ENCODE results near the gene NR2F2. TPM values are rescaled to one million over a fixed set of nuclear protein-coding genes. Genes with fewer than 3 reads are reported as not detected.
A peak's percentile ranks its signal among the peaks of the same experiment; 100 is the strongest.

NR2F2 gene
- total RNA-seq (not detected), polyA plus RNA-seq (not detected), total RNA-seq (0 to 0.26 (median 0) reads per million in 6 experiments)

GRCh38 chr15:96330450-96331143, at the start of gene NR2F2:
Gene NR2F2 (plus strand): TSS chr15:96330700. CDS start chr15:96332106, 1,406 bp downstream.
- peaks cover 13 to 44% (median 29%) of the 10 kb centered on the region in 4 donors for H3K4me1 Mint-ChIP-seq
- H3K9me3 Mint-ChIP-seq: peaks cover 0 to 33% (median 8%) of the 10 kb centered on the region in 9 donors
- peaks cover 0 to 22% (median 8%) of the 10 kb centered on the region in 3 donors for H3K36me3 Mint-ChIP-seq
- H3K27me3 Mint-ChIP-seq: peaks cover 45 to 90% (median 70%) of the 10 kb centered on the region in 5 donors
- ATAC-seq: peak; percentile 33 to 70
- POLR2A ChIA-PET: no interaction called here
- peak in 2 of 10 donors; percentile 13 to 16 for DNase-seq
- H3K27ac Mint-ChIP-seq: peak within 1 kb of the TSS in 1 of 10 donors; percentile 20
- peak within 1 kb of the TSS; percentile 78 to 95 (median 84) for H3K4me3 Mint-ChIP-seq

GRCh38 chr15:96285305-96285704, 45.2 kb upstream of the NR2F2 start:
- Mint-ChIP-seq H3K36me3 (peaks cover 0 to 5% (median 0%) of the 10 kb centered on the region in 3 donors), H3K27me3 (peaks cover 4 to 47% (median 16%) of the 10 kb centered on the region in 5 donors), H3K9me3 (peaks cover 0 to 20% (median 4%) of the 10 kb centered on the region in 9 donors), H3K4me1 (no peaks in the 10 kb centered on the region), H3K4me3 (no peak overlapping the region), H3K27ac (no peak overlapping the region)
- no peak for ATAC-seq
- POLR2A ChIA-PET: no interaction called here
- DNase-seq: no peak

GRCh38 chr15:96285729-96286254, 44.7 kb upstream of the NR2F2 start:
- Mint-ChIP-seq H3K27me3 (peaks cover 6 to 52% (median 20%) of the 10 kb centered on the region in 5 donors), H3K9me3 (peaks cover 0 to 20% (median 4%) of the 10 kb centered on the region in 9 donors), H3K27ac (no peak overlapping the region), H3K4me3 (no peak overlapping the region), H3K36me3 (peaks cover 0 to 5% (median 0%) of the 10 kb centered on the region in 3 donors), H3K4me1 (no peaks in the 10 kb centered on the region)
- no peak for DNase-seq
- POLR2A ChIA-PET: no interaction called here
- no peak for ATAC-seq

- no peaks in the 10 kb centered on the region for H3K4me1 Mint-ChIP-seq
- POLR2A ChIA-PET: no interaction called here
- H3K4me3 Mint-ChIP-seq: no peak overlapping the region
- H3K36me3 Mint-ChIP-seq: no peaks in the 10 kb centered on the region
- ATAC-seq (no peak), DNase-seq (no peak)
- peaks cover 13 to 33% (median 19%) of the 10 kb centered on the region in 5 donors for H3K27me3 Mint-ChIP-seq
- peaks cover 0 to 5% (median 0%) of the 10 kb centered on the region in 9 donors for H3K9me3 Mint-ChIP-seq
- H3K27ac Mint-ChIP-seq: peak overlapping the region in 1 of 10 donors; percentile 53
Observed at GRCh38 chr15:96290679-96291078, 39.8 kb upstream of the NR2F2 start.

- ATAC-seq (no peak), DNase-seq (no peak)
- Mint-ChIP-seq H3K27ac (no peak overlapping the region), H3K4me3 (no peak overlapping the region), H3K27me3 (peaks cover 9 to 22% (median 18%) of the 10 kb centered on the region in 5 donors), H3K4me1 (no peaks in the 10 kb centered on the region), H3K9me3 (peaks cover 0 to 15% (median 5%) of the 10 kb centered on the region in 9 donors), H3K36me3 (peaks cover 0 to 2% (median 0%) of the 10 kb centered on the region in 3 donors)
- POLR2A ChIA-PET: no interaction called here
Observed at GRCh38 chr15:96292635-96293034, 37.9 kb upstream of the NR2F2 start.

GRCh38 chr15:96293441-96293840, 37.1 kb upstream of the NR2F2 start:
- Mint-ChIP-seq H3K4me3 (no peak overlapping the region), H3K36me3 (peaks cover 0 to 10% (median 0%) of the 10 kb centered on the region in 3 donors), H3K9me3 (peaks cover 5 to 24% (median 8%) of the 10 kb centered on the region in 9 donors), H3K27me3 (peaks cover 9 to 24% (median 22%) of the 10 kb centered on the region in 5 donors), H3K27ac (no peak overlapping the region), H3K4me1 (no peaks in the 10 kb centered on the region)
- POLR2A ChIA-PET: no interaction called here
- DNase-seq: no peak
- no peak for ATAC-seq

- no peak for DNase-seq
- POLR2A ChIA-PET: no interaction called here
- Mint-ChIP-seq H3K4me3 (no peak overlapping the region), H3K9me3 (peaks cover 8 to 35% (median 13%) of the 10 kb centered on the region in 9 donors), H3K27ac (no peak overlapping the region), H3K4me1 (no peaks in the 10 kb centered on the region), H3K27me3 (peaks cover 12 to 32% (median 24%) of the 10 kb centered on the region in 5 donors), H3K36me3 (peaks cover 0 to 15% (median 0%) of the 10 kb centered on the region in 3 donors)
- no peak for ATAC-seq
Observed at GRCh38 chr15:96294766-96295165, 35.7 kb upstream of the NR2F2 start.

GRCh38 chr15:96296264-96296663, 34.2 kb upstream of the NR2F2 start:
- ATAC-seq (no peak), DNase-seq (no peak)
- Mint-ChIP-seq H3K9me3 (peaks cover 8 to 38% (median 13%) of the 10 kb centered on the region in 9 donors), H3K27ac (no peak overlapping the region), H3K4me3 (no peak overlapping the region), H3K4me1 (no peaks in the 10 kb centered on the region), H3K27me3 (peaks cover 7 to 33% (median 16%) of the 10 kb centered on the region in 5 donors), H3K36me3 (peaks cover 0 to 15% (median 0%) of the 10 kb centered on the region in 3 donors)
- POLR2A ChIA-PET: no interaction called here

GRCh38 chr15:96297783-96298182, 32.7 kb upstream of the NR2F2 start:
- peaks cover 10 to 37% (median 12%) of the 10 kb centered on the region in 5 donors for H3K27me3 Mint-ChIP-seq
- DNase-seq (no peak), ATAC-seq (no peak)
- H3K9me3 Mint-ChIP-seq: peaks cover 8 to 38% (median 13%) of the 10 kb centered on the region in 9 donors
- H3K4me1 Mint-ChIP-seq: no peaks in the 10 kb centered on the region
- POLR2A ChIA-PET: no interaction called here
- H3K4me3 Mint-ChIP-seq: no peak overlapping the region
- peaks cover 0 to 15% (median 0%) of the 10 kb centered on the region in 3 donors for H3K36me3 Mint-ChIP-seq
- H3K27ac Mint-ChIP-seq: no peak overlapping the region

- DNase-seq: no peak
- Mint-ChIP-seq H3K36me3 (peaks cover 0 to 15% (median 0%) of the 10 kb centered on the region in 3 donors), H3K27me3 (peaks cover 7 to 37% (median 12%) of the 10 kb centered on the region in 5 donors), H3K27ac (no peak overlapping the region), H3K9me3 (peaks cover 8 to 38% (median 13%) of the 10 kb centered on the region in 9 donors), H3K4me3 (no peak overlapping the region), H3K4me1 (no peaks in the 10 kb centered on the region)
- POLR2A ChIA-PET: no interaction called here
- no peak for ATAC-seq
Observed at GRCh38 chr15:96298217-96298616, 32.3 kb upstream of the NR2F2 start.

GRCh38 chr15:96300836-96301235, 29.7 kb upstream of the NR2F2 start:
- POLR2A ChIA-PET: no interaction called here
- Mint-ChIP-seq H3K27me3 (peaks cover 7 to 37% (median 12%) of the 10 kb centered on the region in 5 donors), H3K4me3 (no peak overlapping the region), H3K4me1 (no peaks in the 10 kb centered on the region), H3K36me3 (peaks cover 0 to 15% (median 0%) of the 10 kb centered on the region in 3 donors), H3K27ac (no peak overlapping the region), H3K9me3 (peaks cover 2 to 36% (median 15%) of the 10 kb centered on the region in 9 donors)
- ATAC-seq: no peak
- DNase-seq: no peak

GRCh38 chr15:96303503-96304056, 26.9 kb upstream of the NR2F2 start:
- Mint-ChIP-seq H3K4me3 (no peak overlapping the region), H3K36me3 (peaks cover 0 to 3% (median 0%) of the 10 kb centered on the region in 3 donors), H3K27ac (no peak overlapping the region), H3K9me3 (peaks cover 0 to 14% (median 6%) of the 10 kb centered on the region in 9 donors), H3K4me1 (no peaks in the 10 kb centered on the region), H3K27me3 (peaks cover 7 to 26% (median 13%) of the 10 kb centered on the region in 5 donors)
- no peak for DNase-seq
- POLR2A ChIA-PET: no interaction called here
- ATAC-seq: no peak

GRCh38 chr15:96304839-96305238, 25.7 kb upstream of the NR2F2 start:
- H3K27me3 Mint-ChIP-seq: peaks cover 8 to 19% (median 13%) of the 10 kb centered on the region in 5 donors
- no peaks in the 10 kb centered on the region for H3K4me1 Mint-ChIP-seq
- POLR2A ChIA-PET: no interaction called here
- no peak overlapping the region for H3K4me3 Mint-ChIP-seq
- no peak for DNase-seq
- H3K27ac Mint-ChIP-seq: no peak overlapping the region
- no peak for ATAC-seq
- no peaks in the 10 kb centered on the region for H3K36me3 Mint-ChIP-seq
- H3K9me3 Mint-ChIP-seq: peaks cover 0 to 6% (median 0%) of the 10 kb centered on the region in 9 donors

Data from naive thymus-derived CD8-positive, alpha-beta T cell (primary cell).